Measurements from ENCODE around the gene EPAS1.
A peak's percentile ranks its signal among the peaks of the same experiment; 100 is the strongest.

EPAS1 gene

DNA sequence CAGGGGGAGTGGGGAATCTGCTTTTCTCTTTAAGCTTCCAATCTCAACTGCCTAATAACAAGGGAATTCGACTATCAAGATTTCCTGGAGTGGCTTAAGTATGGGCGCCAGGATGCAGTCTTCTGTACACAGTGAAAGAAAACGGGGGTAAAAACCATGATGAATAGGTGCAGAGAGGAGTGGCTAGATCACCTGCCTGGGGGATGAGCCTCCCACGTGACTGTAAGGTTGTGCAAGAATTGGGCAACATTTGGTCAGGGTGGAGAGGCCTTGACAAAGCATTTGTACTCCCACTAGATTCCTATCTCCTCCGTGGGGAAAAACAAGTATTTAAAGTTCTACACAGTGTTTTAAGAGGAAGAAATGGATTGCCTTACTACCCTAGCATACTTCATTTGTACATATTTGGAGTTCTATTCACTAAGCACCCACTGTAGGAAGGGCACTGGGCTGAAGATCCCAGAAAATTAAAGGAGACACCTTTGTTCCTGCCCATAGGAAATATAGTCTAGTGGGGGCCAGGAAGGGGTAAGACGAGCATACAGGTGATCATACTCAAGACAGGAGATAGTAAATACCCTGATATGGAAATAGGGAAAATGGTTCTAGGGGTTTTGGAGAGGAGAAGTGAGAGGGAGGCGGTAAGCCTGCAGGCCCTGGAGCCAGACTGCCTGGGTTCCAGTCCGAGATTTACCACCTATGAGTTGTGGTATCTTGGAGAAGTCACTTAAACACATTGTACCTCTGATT is 29.2 kb downstream of the EPAS1 start:
- DNase-seq, result no peak

GRCh38 chr2:46327627-46328026 is 30.4 kb downstream of the EPAS1 start:
- DNase-seq, result no peak

GRCh38 chr2:46328291-46328690 is 31.1 kb downstream of the EPAS1 start:
- no peak for DNase-seq

DNA sequence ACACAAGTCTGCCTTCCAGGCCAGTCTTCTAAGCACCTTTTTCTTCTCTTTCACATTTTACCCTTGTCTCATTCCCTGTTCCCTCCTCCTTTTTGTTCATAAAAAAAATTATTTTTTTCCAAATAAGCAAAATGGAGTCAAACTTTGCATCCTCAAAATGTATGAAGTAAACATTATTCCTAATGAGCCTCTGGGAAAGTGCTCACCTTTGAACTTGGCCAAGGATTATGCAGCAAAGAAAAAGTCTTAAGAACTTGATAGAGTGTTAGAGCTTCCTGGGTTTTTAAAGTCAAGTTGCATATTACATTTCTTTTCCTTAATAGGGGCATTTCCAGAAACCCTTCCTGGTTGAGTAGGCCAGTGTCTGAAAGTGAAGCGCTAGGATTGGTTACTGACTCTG is 31.6 kb downstream of the EPAS1 start:
- DNase-seq, result no peak

GRCh38 chr2:46329340-46329739 is 32.1 kb downstream of the EPAS1 start:
- no peak for DNase-seq

GRCh38 chr2:46329803-46330775 is 32.9 kb downstream of the EPAS1 start:
- DNase-seq, result no peak

DNA sequence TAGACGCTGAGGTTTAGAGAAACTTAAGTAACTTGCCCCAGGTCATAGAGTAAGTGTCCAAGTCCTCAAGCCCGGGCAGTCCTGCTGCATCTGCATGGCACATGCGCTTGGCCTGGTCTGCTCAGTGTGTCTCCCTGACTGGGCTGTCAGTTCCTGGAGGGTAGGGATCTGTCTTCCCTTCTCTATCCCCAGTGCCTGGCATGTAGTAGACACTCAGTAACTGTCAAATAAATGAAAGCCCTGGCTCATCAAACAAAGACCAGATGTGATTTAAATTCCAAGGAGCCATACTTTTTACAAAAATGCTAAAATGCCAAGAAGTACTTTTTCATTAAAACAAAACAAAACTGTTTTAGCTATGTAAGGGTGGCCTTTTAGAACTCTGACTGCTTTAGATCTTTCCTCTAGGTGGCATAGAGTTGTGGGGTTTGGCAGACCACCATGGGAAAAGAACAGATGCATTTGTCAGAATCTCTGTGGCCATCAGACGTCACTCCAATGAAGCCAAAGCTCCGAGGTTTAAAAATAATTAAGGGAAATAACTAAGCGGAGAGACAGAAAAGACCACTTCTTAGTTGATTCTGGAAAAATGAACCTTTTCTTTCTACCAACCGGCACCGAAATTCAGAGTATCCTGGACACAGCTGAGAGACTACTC is 34.0 kb downstream of the EPAS1 start:
- no peak for DNase-seq

GRCh38 chr2:46332686-46333281 is 35.6 kb downstream of the EPAS1 start:
- no peak for DNase-seq

DNA sequence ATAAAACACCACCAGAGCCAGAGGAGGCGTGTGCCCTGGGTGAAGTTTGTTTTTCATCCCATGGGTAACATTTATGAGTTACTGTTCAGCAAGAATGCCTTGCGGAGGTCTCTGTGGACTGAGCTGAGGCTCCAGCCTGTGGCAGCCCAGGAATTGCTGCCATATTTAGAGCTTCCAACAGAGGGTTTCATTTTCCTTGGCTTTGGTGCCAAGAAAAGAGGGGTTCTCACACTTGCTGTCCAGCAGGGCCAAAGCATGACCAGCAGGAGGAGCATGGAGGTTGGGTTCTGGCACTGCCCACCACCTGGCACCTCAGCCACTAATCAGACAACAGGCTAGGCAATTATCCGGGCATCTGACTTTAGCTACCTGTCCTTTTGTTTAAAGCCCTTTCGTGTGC is 36.7 kb downstream of the EPAS1 start:
- DNase-seq, result peak; percentile 21

DNA sequence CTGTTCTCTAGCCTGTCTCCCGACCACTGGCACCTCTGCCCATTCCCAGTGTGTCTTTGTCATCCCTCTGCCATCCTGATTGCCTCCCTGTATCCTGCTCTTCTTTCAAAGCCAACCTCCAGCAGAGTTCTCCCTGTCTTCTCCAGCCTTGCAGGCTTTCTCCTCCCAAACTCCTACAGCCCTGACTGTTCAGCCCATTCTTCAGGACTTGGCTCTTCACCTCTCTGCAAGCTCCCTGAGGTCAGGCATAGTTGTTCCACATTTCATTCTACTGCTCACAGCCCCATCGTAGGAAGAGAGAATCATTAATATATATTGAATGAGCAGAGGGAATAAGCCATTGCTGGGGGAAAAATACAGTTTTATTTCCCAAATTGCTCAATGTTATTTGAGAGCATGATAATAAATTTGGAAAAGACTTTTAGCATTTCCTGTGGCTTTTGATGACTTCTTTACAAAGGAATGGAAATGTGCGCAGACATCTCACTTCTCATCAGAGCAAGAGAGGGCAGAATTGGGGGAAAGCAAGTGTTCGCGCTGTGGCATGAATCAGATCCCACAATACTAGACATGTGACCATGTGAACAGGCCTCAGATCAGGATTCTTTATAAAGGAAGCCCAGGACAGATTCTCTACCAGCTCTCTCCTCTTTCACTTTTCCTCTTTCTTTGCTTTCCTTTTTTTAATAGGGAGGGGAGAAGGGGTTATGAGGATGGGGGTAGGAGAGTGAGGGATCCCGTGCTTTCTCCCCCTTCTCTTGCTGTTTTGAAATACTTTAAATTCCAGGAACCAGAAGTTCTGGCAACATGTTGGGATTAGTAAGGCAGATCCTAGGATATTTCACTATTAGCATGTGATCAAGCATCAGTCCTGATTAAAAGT is 37.4 kb downstream of the EPAS1 start:
- DNase-seq, result no peak

DNA sequence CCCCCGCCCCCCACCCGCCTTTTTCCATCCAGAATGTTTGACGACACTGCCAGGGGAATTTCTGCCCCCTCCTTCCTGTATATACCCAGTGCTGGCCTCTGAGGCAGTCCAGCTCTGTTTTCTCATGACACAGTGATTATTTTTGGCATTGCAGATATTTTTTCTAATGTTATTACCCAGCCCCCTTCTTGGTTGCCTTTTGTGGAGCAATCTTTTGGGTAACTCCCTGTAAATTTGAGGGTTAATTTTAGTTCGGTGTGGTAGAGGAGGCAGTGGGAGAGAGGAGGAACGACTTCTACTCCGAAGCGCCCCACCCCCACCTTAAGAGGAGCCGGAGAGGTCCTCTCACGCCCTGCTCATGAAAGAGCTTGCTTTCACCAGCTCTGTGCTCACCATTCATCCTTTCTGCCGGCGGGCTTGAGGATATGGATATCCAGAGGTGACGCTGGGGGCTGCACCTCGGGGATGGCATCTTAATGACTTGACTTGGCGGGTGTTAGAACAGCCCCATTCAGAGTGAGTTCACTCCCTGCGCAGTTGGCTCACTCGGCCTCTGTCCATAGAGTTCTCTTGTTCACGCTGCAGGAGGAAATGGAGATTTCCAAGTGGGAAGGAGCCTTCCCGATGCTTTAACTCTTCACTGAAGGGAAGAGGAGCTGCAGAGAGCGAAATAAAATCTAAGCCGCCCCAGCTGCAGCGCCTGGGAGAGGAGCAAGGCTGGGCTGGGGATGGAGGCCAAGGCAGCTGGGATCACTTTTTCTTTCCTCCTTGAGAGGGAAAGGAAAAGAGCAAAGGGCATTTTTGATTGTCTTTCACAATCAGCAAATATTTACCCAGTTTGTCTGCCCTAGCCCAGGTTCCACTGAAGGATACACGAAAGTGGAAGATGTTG is 38.4 kb downstream of the EPAS1 start:
- DNase-seq, result no peak

DNA sequence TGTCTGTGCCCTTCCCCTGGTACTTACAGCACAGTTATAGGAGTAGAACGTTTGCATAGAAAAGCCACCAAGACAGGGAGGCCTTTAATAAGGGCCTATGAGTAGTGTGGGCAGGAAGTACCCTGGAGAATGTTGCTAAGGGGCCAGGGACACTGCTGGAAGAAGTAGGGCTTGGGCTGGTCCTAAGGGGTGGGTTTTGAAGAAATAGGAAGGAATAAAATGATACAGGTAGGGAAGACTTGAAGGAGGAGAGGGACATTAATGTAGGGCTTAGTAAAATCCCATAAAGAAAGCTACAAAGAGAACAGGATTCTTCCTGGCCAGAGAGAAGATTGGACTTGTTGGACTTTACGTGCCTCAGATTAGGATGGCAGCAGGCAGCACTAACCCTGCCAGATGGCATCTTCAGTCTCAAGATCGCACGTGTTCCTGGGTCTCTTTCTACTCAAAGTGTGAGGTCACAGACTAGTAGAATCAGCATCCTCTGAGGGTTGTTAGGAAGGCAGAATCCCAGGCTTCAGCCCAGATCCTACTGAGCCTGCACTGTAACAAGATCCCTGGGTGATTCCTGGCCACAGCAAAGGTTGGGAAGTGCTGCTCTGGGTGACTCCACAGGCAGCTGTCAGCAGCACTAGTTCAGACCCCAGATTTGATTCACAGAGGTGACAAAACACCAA is 39.2 kb downstream of the EPAS1 start:
- DNase-seq, result no peak

GRCh38 chr2:46337208-46337994 is 40.2 kb downstream of the EPAS1 start:
- no peak for DNase-seq

DNA sequence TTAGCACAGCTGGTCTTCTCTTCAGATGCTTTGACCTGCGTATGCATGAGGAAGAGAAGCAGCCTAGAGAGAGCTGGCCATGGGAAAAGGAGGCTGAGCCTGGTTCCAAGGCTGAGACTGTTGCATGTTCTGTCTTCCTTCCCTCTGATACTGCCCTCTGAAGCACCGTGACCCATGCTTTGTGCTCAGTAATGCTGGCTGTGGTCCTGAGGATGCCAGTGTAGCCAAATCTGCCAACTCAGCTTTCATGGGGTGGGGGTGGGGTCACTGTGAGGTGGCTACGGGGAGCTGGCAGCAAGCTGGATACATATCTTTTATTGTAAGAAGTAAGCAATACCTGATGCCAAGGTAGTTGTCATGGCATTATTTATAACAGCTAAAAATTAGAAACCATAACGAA is 41.5 kb downstream of the EPAS1 start:
- no peak for DNase-seq

DNA sequence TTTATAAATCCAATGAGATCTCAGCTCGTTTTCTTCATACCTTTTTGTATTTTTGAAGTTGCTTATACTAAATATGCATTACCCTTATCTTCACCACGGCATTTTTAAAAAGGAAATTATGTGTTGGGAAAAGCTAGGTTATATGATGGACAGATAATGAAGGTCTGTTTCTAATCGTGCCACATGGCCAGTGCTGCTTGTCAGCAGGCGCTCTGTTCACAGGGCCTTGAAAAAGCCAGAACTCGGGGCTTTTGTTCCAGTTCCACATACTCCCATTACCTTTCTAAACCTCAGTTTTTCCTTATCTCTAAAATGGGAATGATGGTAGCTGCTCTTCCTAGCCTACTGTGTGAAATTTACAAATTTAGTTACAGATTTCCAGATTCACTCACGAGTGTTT is 42.0 kb downstream of the EPAS1 start:
- no peak for DNase-seq

- no peak for DNase-seq
Observed at GRCh38 chr2:46339676-46340459, 42.7 kb downstream of the EPAS1 start.

GRCh38 chr2:46340740-46341420 is 43.7 kb downstream of the EPAS1 start:
- no peak for DNase-seq
